ENCODE measurements around the gene EPB41L3.

EPB41L3 gene

GRCh38 chr18:5421981-5422380 lies 121.8 kb downstream of the EPB41L3 start:
- Histone ChIP-seq H3K36me3 (ENCODE audit: control insufficient read depth in 2 of 2, insufficient read depth in 1 of 2, low read length in 2 of 2) (peaks cover 3 to 30% of the 10 kb centered on the region in 2 experiments; a peak in 2 of 3 replicates), H3K9me3 (ENCODE audit: control insufficient read depth, insufficient read depth, low read depth, low read length) (no peaks in the 10 kb centered on the region), H3K27ac (ENCODE audit: extremely low read depth, low read depth, low read length) (no peak overlapping the region), H3K4me3 (ENCODE audit: low read depth, low read length) (no peak overlapping the region), H3K4me1 (ENCODE audit: control insufficient read depth, insufficient read depth, low read length) (no peaks in the 10 kb centered on the region)
- ChIA-PET POLR2A (no interaction called here), CTCF (interaction anchor here (1.2 kb wide), 1 partner anchor 37 kb away, joined by 3 read pairs; no protein-coding TSS in a partner anchor)
- no peak for TF ChIP-seq MZF1 (tag by site-specific recombination; IDR thresholded peaks at IDR 0.05; ENCODE audit: borderline replicate concordance)
- no peak for TF ChIP-seq ZNF521 (tag by site-specific recombination; IDR thresholded peaks at IDR 0.05)
- no peak for TF ChIP-seq ZNF274 (IDR thresholded peaks at IDR 0.05; ENCODE audit: low read length)
- no peak for TF ChIP-seq ZNF274 (tag by site-specific recombination; IDR thresholded peaks at IDR 0.05; ENCODE audit: borderline replicate concordance)
- no peak for TF ChIP-seq ZNF830 (tag by site-specific recombination; IDR thresholded peaks at IDR 0.05; ENCODE audit: low read depth)
- no peak for TF ChIP-seq ZNF211 (tag by site-specific recombination; IDR thresholded peaks at IDR 0.05; ENCODE audit: low read depth)
- TF ChIP-seq ZSCAN16 (tag by site-specific recombination; IDR thresholded peaks at IDR 0.05), result no peak
- TF ChIP-seq ZNF138 (tag by site-specific recombination; IDR thresholded peaks at IDR 0.05; ENCODE audit: borderline replicate concordance), result no peak
- TF ChIP-seq ZNF558 (tag by site-specific recombination; IDR thresholded peaks at IDR 0.05), result no peak
- no peak for TF ChIP-seq ATF2 (tag by site-specific recombination; IDR thresholded peaks at IDR 0.05; ENCODE audit: low read depth)
- TF ChIP-seq ZIC2 (tag by site-specific recombination; IDR thresholded peaks at IDR 0.05), result no peak

DNA sequence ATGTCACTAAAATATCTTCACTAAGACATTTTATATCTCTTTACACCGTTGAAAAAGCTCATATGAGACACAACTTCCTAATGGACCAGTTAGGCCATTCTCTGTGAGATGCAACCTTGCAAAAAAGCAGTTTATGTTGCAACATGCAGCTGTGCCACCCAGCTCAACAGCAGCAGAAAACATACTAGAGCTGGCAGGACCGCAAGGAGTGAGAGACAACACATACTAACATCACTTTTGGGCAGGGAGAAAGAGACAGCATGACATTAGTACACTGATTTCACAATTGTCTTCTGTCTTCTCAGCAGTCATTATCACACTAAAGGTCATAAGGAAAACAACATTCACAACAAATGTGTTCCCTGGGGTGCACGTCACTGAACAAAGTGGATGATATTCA lies 122.9 kb downstream of the EPB41L3 start:
- no peak for TF ChIP-seq ZNF169 (tag by site-specific recombination; IDR thresholded peaks at IDR 0.05)
- TF ChIP-seq PRDM10 (tag by site-specific recombination; IDR thresholded peaks at IDR 0.05), result no peak
- no peak for TF ChIP-seq ZNF600 (tag by site-specific recombination; IDR thresholded peaks at IDR 0.05)
- Histone ChIP-seq H3K4me1 (ENCODE audit: control insufficient read depth, insufficient read depth, low read length) (no peaks in the 10 kb centered on the region), H3K36me3 (ENCODE audit: control insufficient read depth in 2 of 2, insufficient read depth in 1 of 2, low read length in 2 of 2) (peaks cover 3 to 30% of the 10 kb centered on the region in 2 experiments; a peak in 2 of 3 replicates), H3K27ac (ENCODE audit: extremely low read depth, low read depth, low read length) (no peak overlapping the region), H3K9me3 (ENCODE audit: control insufficient read depth, insufficient read depth, low read depth, low read length) (no peaks in the 10 kb centered on the region), H3K4me3 (ENCODE audit: low read depth, low read length) (no peak overlapping the region)
- POLR2A ChIA-PET, result no interaction called here
- CTCF ChIA-PET, result interaction anchor here (0.7 to 1.2 kb wide), 3 partner anchors 8 to 125 kb away, joined by 3 read pairs; no protein-coding TSS in a partner anchor

- Histone ChIP-seq H3K4me3 (ENCODE audit: low read depth, low read length) (no peak overlapping the region), H3K36me3 (ENCODE audit: control insufficient read depth in 2 of 2, insufficient read depth in 1 of 2, low read length in 2 of 2) (peaks cover 3 to 37% of the 10 kb centered on the region in 2 experiments; a peak in 2 of 3 replicates), H3K9me3 (ENCODE audit: control insufficient read depth, insufficient read depth, low read depth, low read length) (no peaks in the 10 kb centered on the region), H3K27ac (ENCODE audit: extremely low read depth, low read depth, low read length) (no peak overlapping the region), H3K4me1 (ENCODE audit: control insufficient read depth, insufficient read depth, low read length) (no peaks in the 10 kb centered on the region)
- ChIA-PET POLR2A (no interaction called here), CTCF (no interaction called here)
- TF ChIP-seq ZNF664 (tag by site-specific recombination; IDR thresholded peaks at IDR 0.05), result no peak
- no peak for TF ChIP-seq ZNF324 (tag by site-specific recombination; IDR thresholded peaks at IDR 0.05)
- TF ChIP-seq, protein P1, sequence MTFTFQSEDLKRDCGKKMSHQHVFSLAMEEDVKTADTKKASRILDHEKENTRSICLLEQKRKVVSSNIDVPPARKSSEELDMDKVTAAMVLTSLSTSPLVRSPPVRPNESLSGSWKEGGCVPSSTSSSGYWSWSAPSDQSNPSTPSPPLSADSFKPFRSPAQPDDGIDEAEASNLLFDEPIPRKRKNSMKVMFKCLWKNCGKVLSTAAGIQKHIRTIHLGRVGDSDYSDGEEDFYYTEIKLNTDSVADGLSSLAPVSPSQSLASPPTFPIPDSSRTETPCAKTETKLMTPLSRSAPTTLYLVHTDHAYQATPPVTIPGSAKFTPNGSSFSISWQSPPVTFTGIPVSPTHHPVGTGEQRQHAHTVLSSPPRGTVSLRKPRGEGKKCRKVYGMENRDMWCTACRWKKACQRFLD (tag by site-specific recombination; IDR thresholded peaks at IDR 0.05), result no peak
- TF ChIP-seq HOXC10 (CRISPR knock-in tag; IDR thresholded peaks at IDR 0.05), result no peak
- no peak for TF ChIP-seq ZNF423 (tag by site-specific recombination; IDR thresholded peaks at IDR 0.05)
- TF ChIP-seq ZNF843 (tag by site-specific recombination; IDR thresholded peaks at IDR 0.05), result no peak
- TF ChIP-seq ZSCAN16 (tag by site-specific recombination; IDR thresholded peaks at IDR 0.05), result no peak
- no peak for TF ChIP-seq ZSCAN5A (tag by site-specific recombination; IDR thresholded peaks at IDR 0.05)
- TF ChIP-seq ZBTB8A (tag by site-specific recombination; IDR thresholded peaks at IDR 0.05), result no peak
- TF ChIP-seq ZBTB7A (tag by site-specific recombination; IDR thresholded peaks at IDR 0.05; ENCODE audit: low read depth), result no peak
- TF ChIP-seq ZNF558 (tag by site-specific recombination; IDR thresholded peaks at IDR 0.05), result no peak
- TF ChIP-seq ZXDB (tag by site-specific recombination; IDR thresholded peaks at IDR 0.05), result no peak
Measured at GRCh38 chr18:5419601-5420000, 124.2 kb downstream of the EPB41L3 start.
